K562 (cell line): Measurements from ENCODE around the gene GRK1.

Experiments used
- CREB3L1 ChIP-seq: fragments of 450-650 bp; IDR thresholded peaks from 2 replicates; pipeline ENCODE4 v1.6.1; 2014; ENCODE audit warnings: low read depth, mild to moderate bottlenecking, moderate library complexity, borderline replicate concordance
- CTCF ChIP-seq, 3 experiments: IDR thresholded peaks in 2 of 3; conservative IDR thresholded peaks in 1 of 3; 2 replicates each; pipeline ENCODE4 v1.5.1; 2011 to 2012; ENCODE audit warnings: low read length in 3 of 3, mild to moderate bottlenecking in 3 of 3, control low read depth in 2 of 3, improper control_type of control experiment in 1 of 3, inconsistent platforms in 1 of 3, low read depth in 1 of 3, mixed read lengths in 1 of 3, moderate library complexity in 1 of 3; ENCODE audit not compliant: insufficient read depth in 2 of 3
- NCOA1 ChIP-seq: fragments of 450-650 bp; IDR thresholded peaks from 2 replicates; pipeline ENCODE4 v1.6.1; 2016; ENCODE audit warnings: low read depth
- NFYB ChIP-seq: IDR thresholded peaks from 2 replicates; pipeline ENCODE4 v1.6.1; 2011; ENCODE audit warnings: mild to moderate bottlenecking, moderate library complexity; ENCODE audit not compliant: insufficient read length; ENCODE audit errors: extremely low read depth
- SMAD3 ChIP-seq: fragments of 450-650 bp; formaldehyde crosslinking; conservative IDR thresholded peaks from 2 replicates; pipeline ENCODE4 v1.4.0; 2020; ENCODE audit warnings: mild to moderate bottlenecking
- SP1 ChIP-seq: sonication (generic); formaldehyde crosslinking; IDR thresholded peaks from 2 replicates; pipeline ENCODE4 v1.8.1; 2022; ENCODE audit warnings: mild to moderate bottlenecking, missing genetic modification reagents
- TAL1 ChIP-seq: fragments of 450-650 bp; IDR thresholded peaks from 2 replicates; pipeline ENCODE4 v1.6.1; 2016; ENCODE audit warnings: mild to moderate bottlenecking
- TCF7L2 ChIP-seq: fragments of 150-350 bp; IDR thresholded peaks from 2 replicates; pipeline ENCODE4 v1.6.1; 2016; ENCODE audit warnings: low read depth, mild to moderate bottlenecking, low read length, moderate library complexity

GRCh38 chr13:113666329-113666670 is 719 bp upstream of the GRK1 start:
- TF ChIP-seq TCF7L2 (no peak), TAL1 (no peak), SMAD3 (CRISPR knock-in tag) (no peak), CTCF (IDR thresholded peaks at IDR 0.05 in 2 of 3, conservative IDR thresholded peaks at IDR 0.05 in 1 of 3; ENCODE audit: insufficient read depth in 2 of 3, low read depth in 1 of 3, low read length in 3 of 3) (no peak), SP1 (CRISPR knock-in tag) (no peak), CREB3L1 (no peak), NCOA1 (no peak), NFYB (no peak)
